ENCODE results near the gene DUSP10. TPM values are rescaled to one million over a fixed set of nuclear protein-coding genes. Genes with fewer than 3 reads are reported as not detected.

DUSP10 gene
- total RNA-seq, 6 experiments from 2014 or later, result 30.5 to 48.9 (median 43.8) TPM

DNA sequence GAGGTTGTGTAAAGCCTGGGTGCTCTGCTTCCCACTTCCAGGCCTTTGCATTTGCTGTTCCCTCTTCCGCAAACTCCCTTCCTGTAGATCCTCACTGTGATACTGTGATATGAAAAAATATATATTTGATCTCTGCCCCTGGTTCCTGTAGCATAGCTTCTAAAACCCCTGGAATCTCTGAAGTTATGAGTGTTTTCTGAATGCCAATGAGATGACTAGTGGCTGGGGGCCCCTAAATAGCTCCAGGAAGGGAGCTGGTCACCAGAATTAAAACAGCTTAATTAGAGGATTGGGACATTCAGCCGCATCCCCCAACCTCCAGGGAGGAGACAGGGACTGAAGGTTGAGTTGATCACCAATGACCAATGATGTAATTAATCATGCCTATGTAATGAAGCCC lies 21.9 kb downstream of the DUSP10 start:
- H3K27ac Mint-ChIP-seq, result peak overlapping the region; percentile 79
- H3K4me3 Mint-ChIP-seq, result peak overlapping the region; percentile 43
- TF ChIP-seq, protein P1, sequence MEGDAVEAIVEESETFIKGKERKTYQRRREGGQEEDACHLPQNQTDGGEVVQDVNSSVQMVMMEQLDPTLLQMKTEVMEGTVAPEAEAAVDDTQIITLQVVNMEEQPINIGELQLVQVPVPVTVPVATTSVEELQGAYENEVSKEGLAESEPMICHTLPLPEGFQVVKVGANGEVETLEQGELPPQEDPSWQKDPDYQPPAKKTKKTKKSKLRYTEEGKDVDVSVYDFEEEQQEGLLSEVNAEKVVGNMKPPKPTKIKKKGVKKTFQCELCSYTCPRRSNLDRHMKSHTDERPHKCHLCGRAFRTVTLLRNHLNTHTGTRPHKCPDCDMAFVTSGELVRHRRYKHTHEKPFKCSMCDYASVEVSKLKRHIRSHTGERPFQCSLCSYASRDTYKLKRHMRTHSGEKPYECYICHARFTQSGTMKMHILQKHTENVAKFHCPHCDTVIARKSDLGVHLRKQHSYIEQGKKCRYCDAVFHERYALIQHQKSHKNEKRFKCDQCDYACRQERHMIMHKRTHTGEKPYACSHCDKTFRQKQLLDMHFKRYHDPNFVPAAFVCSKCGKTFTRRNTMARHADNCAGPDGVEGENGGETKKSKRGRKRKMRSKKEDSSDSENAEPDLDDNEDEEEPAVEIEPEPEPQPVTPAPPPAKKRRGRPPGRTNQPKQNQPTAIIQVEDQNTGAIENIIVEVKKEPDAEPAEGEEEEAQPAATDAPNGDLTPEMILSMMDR (IDR thresholded peaks at IDR 0.05), result no peak
- H3K27me3 Mint-ChIP-seq (ENCODE audit: insufficient read depth), result no peaks in the 10 kb centered on the region
- peaks cover 74% of the 10 kb centered on the region for H3K36me3 Mint-ChIP-seq (ENCODE audit: low read depth)
- peaks cover 100% of the 10 kb centered on the region for H3K4me1 Mint-ChIP-seq (ENCODE audit: low read depth)
- H3K9me3 Mint-ChIP-seq, result peaks cover 14% of the 10 kb centered on the region
- no peak for DNase-seq

DNA sequence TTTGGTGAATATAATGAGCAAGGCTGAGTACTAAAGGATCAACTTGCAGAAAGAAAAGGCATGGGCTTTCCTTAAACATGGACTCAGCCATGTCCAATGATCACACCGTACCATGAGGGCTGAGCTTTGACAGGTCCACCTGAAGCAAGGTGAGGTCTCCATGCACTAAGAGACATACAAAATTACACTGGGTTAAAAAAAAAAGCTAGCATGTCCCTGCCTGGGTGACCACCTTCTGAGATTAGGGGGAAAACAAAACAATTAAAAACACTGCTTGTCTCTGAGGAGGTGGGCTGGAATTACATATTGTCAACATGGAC lies 22.7 kb downstream of the DUSP10 start:
- no peak for DNase-seq
- Mint-ChIP-seq H3K27me3 (ENCODE audit: insufficient read depth) (no peaks in the 10 kb centered on the region), H3K36me3 (ENCODE audit: low read depth) (peaks cover 75% of the 10 kb centered on the region), H3K27ac (peak overlapping the region; percentile 79), H3K9me3 (peaks cover 14% of the 10 kb centered on the region), H3K4me3 (peak overlapping the region; percentile 43), H3K4me1 (ENCODE audit: low read depth) (peaks cover 100% of the 10 kb centered on the region)
- TF ChIP-seq, protein P1 (IDR thresholded peaks at IDR 0.05), result no peak

DNA sequence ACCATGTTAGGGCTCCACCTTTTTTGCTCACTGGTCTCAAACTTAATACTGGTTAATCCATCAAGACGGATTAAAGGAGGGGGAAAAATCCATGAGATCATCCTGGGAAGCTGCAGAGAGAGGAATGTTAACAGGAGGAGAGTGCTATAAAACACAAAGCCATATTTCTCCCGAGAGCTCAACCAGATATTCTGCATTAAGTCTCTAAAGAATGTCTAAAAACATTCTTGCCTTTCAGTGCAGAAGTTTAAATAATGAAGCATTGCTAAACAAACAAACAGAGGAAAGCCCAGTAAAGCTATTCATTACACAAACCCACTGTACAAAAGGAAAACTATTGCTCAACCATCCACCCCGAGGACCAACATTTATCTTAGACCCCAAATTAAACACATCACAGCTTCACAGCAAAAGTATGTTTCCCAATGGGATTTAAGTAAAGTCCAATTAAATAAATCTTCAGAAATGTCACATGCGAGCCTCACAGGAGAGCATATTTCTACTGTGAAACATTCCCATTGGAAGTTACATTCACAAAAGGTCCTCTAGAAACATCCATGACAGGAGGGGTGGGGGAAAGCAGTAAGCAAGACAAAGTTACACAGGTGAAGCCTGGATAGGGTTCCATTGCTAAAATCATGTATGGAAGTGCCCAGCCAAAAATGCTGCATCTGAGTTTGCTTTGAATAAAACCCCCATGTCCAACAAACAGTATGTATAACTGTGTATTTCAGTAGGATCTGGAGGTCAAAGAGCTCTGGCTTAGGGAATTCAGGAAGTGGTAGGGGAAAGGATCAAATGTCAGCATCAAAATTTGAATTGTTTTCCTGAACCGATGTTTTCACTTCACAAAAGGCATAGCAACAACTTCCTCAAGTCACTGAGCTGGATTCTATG lies 23.3 kb downstream of the DUSP10 start:
- Mint-ChIP-seq H3K27me3 (ENCODE audit: insufficient read depth) (no peaks in the 10 kb centered on the region), H3K4me1 (ENCODE audit: low read depth) (peaks cover 100% of the 10 kb centered on the region), H3K4me3 (peak overlapping the region; percentile 43), H3K27ac (peak overlapping the region; percentile 79), H3K9me3 (peaks cover 9% of the 10 kb centered on the region), H3K36me3 (ENCODE audit: low read depth) (peaks cover 73% of the 10 kb centered on the region)
- DNase-seq, result peak; percentile 93
- TF ChIP-seq, protein P1 (IDR thresholded peaks at IDR 0.05), result no peak

DNA sequence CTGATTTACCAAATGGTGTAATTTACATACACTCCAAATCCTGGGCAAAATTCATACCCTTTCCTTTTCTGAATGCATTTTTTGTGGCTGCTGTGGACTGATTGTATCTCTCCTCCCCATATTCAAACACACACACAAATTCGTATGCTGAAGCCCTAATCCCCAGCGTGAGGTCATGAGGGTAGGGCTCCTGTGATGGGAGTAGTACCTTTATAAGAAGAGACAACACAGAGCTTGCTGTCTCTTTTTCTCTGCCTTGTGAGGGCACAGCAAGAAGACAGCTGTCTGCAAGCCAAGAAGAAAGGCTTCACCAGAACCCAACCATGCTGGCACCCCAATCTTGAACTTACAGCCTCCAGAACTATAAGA lies 24.4 kb downstream of the DUSP10 start:
- H3K36me3 Mint-ChIP-seq (ENCODE audit: low read depth), result peaks cover 61% of the 10 kb centered on the region

DNA sequence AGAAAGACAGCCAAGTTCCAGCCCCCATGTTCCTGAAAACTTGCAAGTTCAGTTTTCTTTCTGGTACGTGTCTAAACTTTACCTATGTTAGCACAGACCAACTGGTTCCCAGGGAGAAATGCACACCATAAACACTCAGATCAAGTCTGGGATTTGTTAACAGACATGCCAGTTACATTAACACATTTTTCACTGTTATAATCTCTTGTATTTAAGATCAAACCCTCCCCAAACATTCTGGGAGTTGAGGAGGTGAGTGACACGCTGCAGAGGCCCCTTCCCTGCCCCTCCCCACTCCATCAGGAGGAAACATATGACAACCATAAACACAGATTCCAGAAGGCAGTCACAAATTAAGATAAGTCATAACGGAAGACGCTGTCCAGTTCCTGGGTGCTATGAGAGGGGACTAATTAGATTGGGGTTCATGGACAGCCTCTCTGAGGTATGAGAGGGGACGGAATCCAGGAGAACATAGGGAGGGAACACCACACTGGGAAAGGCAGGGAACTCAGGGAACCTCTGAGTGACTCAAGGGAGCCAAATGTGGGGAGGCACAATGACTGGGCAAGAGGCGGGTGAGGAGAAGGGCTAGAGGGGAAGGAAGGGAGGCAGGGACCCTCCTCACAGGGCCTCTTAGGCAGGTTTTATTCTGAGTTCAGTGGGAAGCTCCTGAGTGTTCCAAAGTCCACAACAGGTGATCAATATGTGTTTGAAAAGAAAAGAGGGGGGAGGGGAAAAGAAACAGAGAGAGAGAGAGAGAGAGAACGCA lies 25.0 kb downstream of the DUSP10 start:
- no peak for DNase-seq
- H3K9me3 Mint-ChIP-seq, result no peaks in the 10 kb centered on the region
- H3K27me3 Mint-ChIP-seq (ENCODE audit: insufficient read depth), result peaks cover 2% of the 10 kb centered on the region; the same call in 1 of the 2 replicates
- peak overlapping the region; percentile 82 for H3K27ac Mint-ChIP-seq
- H3K4me1 Mint-ChIP-seq (ENCODE audit: low read depth), result peaks cover 100% of the 10 kb centered on the region
- H3K4me3 Mint-ChIP-seq, result peak overlapping the region; percentile 52
- TF ChIP-seq, protein P1 (IDR thresholded peaks at IDR 0.05), result no peak
- peaks cover 60% of the 10 kb centered on the region for H3K36me3 Mint-ChIP-seq (ENCODE audit: low read depth)

More for the DNA sequence above, 24.4 kb downstream of the DUSP10 start:
- peaks cover 2% of the 10 kb centered on the region; the same call in 1 of the 2 replicates for H3K27me3 Mint-ChIP-seq (ENCODE audit: insufficient read depth)
- no peaks in the 10 kb centered on the region for H3K9me3 Mint-ChIP-seq
- peak overlapping the region; percentile 32 for H3K27ac Mint-ChIP-seq
- no peak for DNase-seq
- H3K4me1 Mint-ChIP-seq (ENCODE audit: low read depth), result peaks cover 100% of the 10 kb centered on the region
- TF ChIP-seq, protein P1 (IDR thresholded peaks at IDR 0.05), result no peak
- H3K4me3 Mint-ChIP-seq, result 0 out of 2 replicates have a peak overlapping the region, but pooled peaks have one; percentile 7
